Common myeloid progenitor, CD34-positive (primary cell): Measurements from ENCODE around the gene CPLANE2.

Experiments
- CTCF ChIA-PET: fragments of 350-600 bp; sonication (Branson Sonifier 250); formaldehyde crosslinking; loops from one replicate; lab custom pipeline; 2021; ENCODE audit warnings: antibody characterized with exemption; lab: Charles Lee
- POLR2A ChIA-PET: fragments of 350-600 bp; sonication (Branson Sonifier 250); formaldehyde crosslinking; loops from one replicate; lab custom pipeline; 2021; ENCODE audit warnings: antibody characterized with exemption; lab: Charles Lee
- DNase-seq, 3 donors: peaks; one replicate each; pipeline versions ENCODE4 v3.0.0 to v3.0.0-alpha.2; 2013
- H3K27ac ChIP-seq, 2 experiments: 1 replicate in 1 of 2; 2 replicates in 1 of 2; pipeline ENCODE4 v1.7.0; 2013; ENCODE audit warnings: inconsistent platforms in 2 of 2, low read length in 2 of 2, mild to moderate bottlenecking in 2 of 2, low read depth in 1 of 2, moderate library complexity in 1 of 2; ENCODE audit not compliant: severe bottlenecking in 2 of 2, insufficient read depth in 1 of 2, poor library complexity in 1 of 2
- H3K27me3 ChIP-seq, 5 experiments: replicated peaks in 2 of 5; 1 replicate in 3 of 5; 2 replicates in 2 of 5; pipeline versions ENCODE4 v1.6.1 to v1.7.0; 2013; ENCODE audit warnings: low read length in 4 of 5, mild to moderate bottlenecking in 2 of 5, moderate library complexity in 2 of 5, inconsistent platforms in 1 of 5; ENCODE audit not compliant: insufficient read depth in 5 of 5, control insufficient read depth in 4 of 5
- H3K36me3 ChIP-seq, 4 experiments: 1 replicate in 2 of 4; 2 replicates in 2 of 4; pipeline versions ENCODE4 v1.6.1 to v1.7.0; 2013; ENCODE audit warnings: low read length in 3 of 4, control low read depth in 1 of 4, mild to moderate bottlenecking in 1 of 4; ENCODE audit not compliant: control insufficient read depth in 4 of 4, insufficient read depth in 4 of 4
- H3K4me1 ChIP-seq, 4 experiments: 1 replicate in 3 of 4; 2 replicates in 1 of 4; pipeline versions ENCODE4 v1.6.1 to v1.7.1; 2013; ENCODE audit warnings: low read length in 3 of 4, mild to moderate bottlenecking in 3 of 4, control low read depth in 1 of 4, inconsistent platforms in 1 of 4, moderate library complexity in 1 of 4; ENCODE audit not compliant: control insufficient read depth in 4 of 4, insufficient read depth in 4 of 4; ENCODE audit errors: control extremely low read depth in 1 of 4
- H3K4me3 ChIP-seq, 7 experiments: 1 replicate in 4 of 7; 2 replicates in 3 of 7; pipeline versions ENCODE4 v1.5.1 to v1.7.0; 2013; ENCODE audit warnings: mild to moderate bottlenecking in 7 of 7, low read length in 6 of 7, moderate library complexity in 6 of 7, inconsistent platforms in 2 of 7, low read depth in 2 of 7, control low read depth in 1 of 7; ENCODE audit not compliant: insufficient read depth in 4 of 7, control insufficient read depth in 1 of 7; ENCODE audit errors: extremely low read depth in 1 of 7
- H3K9me3 ChIP-seq, 5 experiments: 1 replicate in 4 of 5; 2 replicates in 1 of 5; pipeline versions ENCODE4 v1.6.1 to v1.7.1; 2013; ENCODE audit warnings: low read length in 4 of 5, mild to moderate bottlenecking in 2 of 5, inconsistent platforms in 1 of 5, low read depth in 1 of 5, moderate library complexity in 1 of 5; ENCODE audit not compliant: control insufficient read depth in 4 of 5, insufficient read depth in 2 of 5; ENCODE audit errors: control extremely low read depth in 1 of 5
- WGBS: methylation state at CpG from one replicate; pipeline ENCODE4 v1.1.5; 2013; ENCODE audit not compliant: insufficient coverage; 5-methylcytosine and 5-hydroxymethylcytosine counted together

CPLANE2 gene

GRCh38 chr1:16186655-16187235, 50.2 kb downstream of the CPLANE2 start:
- Histone ChIP-seq H3K27ac (no peak overlapping the region), H3K4me3 (no peak overlapping the region), H3K36me3 (no peaks in the 10 kb centered on the region), H3K9me3 (no peaks in the 10 kb centered on the region), H3K4me1 (peaks cover 0 to 1% (median 0%) of the 10 kb centered on the region in 4 experiments), H3K27me3 (peaks cover 0 to 6% (median 0%) of the 10 kb centered on the region in 5 experiments)
- POLR2A ChIA-PET, result interaction anchor here (1.2 kb wide), 1 partner anchor 107 kb away, joined by 6 read pairs; no protein-coding TSS in a partner anchor
- DNase-seq, result no peak
- WGBS, result 93% methylated on average over 6 of the region's 9 CpGs
- CTCF ChIA-PET, result interaction anchor here (0.7 to 14.0 kb wide), 16 partner anchors 12 to 180 kb away, joined by 3 to 356 read pairs (median 4); partner anchors contain the start of gene FAM131C

- whole genome bisulfite sequencing, result 100% methylated on average over 7 of the region's 10 CpGs
- no peak overlapping the region for H3K27ac ChIP-seq
- POLR2A ChIA-PET, result no interaction called here
These were observed 52.3 kb downstream of the CPLANE2 start for GRCh38 chr1:16184557-16185303.

GRCh38 chr1:16183765-16184556, 53.0 kb downstream of the CPLANE2 start:
- no peak overlapping the region for H3K4me3 ChIP-seq
- POLR2A ChIA-PET, result no interaction called here

More at GRCh38 chr1:16184557-16185303, 52.3 kb downstream of the CPLANE2 start:
- Histone ChIP-seq H3K9me3 (no peaks in the 10 kb centered on the region), H3K4me1 (peaks cover 0 to 1% (median 0%) of the 10 kb centered on the region in 4 experiments), H3K4me3 (no peak overlapping the region), H3K36me3 (no peaks in the 10 kb centered on the region), H3K27me3 (peaks cover 0 to 3% (median 0%) of the 10 kb centered on the region in 5 experiments)
- CTCF ChIA-PET, result interaction anchor here (2.8 to 14.0 kb wide), 2 partner anchors 30 to 107 kb away, joined by 9 to 356 read pairs; partner anchors contain the start of gene FAM131C
- DNase-seq, result no peak

GRCh38 chr1:16183179-16183578, 53.8 kb downstream of the CPLANE2 start:
- 92% methylated on average over 6 of the region's 13 CpGs for WGBS
- Histone ChIP-seq H3K27ac (no peak overlapping the region), H3K4me1 (peaks cover 0 to 1% (median 0%) of the 10 kb centered on the region in 4 experiments), H3K36me3 (no peaks in the 10 kb centered on the region), H3K27me3 (no peaks in the 10 kb centered on the region), H3K4me3 (no peak overlapping the region), H3K9me3 (no peaks in the 10 kb centered on the region)
- no peak for DNase-seq
- CTCF ChIA-PET, result interaction anchor here (1.5 to 14.0 kb wide), 2 partner anchors 61 to 105 kb away, joined by 3 to 356 read pairs; partner anchors contain the start of gene FAM131C
- POLR2A ChIA-PET, result interaction anchor here (1.2 kb wide), 1 partner anchor 18 kb away, joined by 3 read pairs; no protein-coding TSS in a partner anchor

More at GRCh38 chr1:16183765-16184556, 53.0 kb downstream of the CPLANE2 start:
- CTCF ChIA-PET, result interaction anchor here (1.5 to 14.0 kb wide), 2 partner anchors 61 to 106 kb away, joined by 3 to 356 read pairs; partner anchors contain the start of gene FAM131C
- H3K27me3 ChIP-seq, result peaks cover 0 to under 1% (median 0%) of the 10 kb centered on the region in 5 experiments
- H3K4me1 ChIP-seq, result peaks cover 0 to 1% (median 0%) of the 10 kb centered on the region in 4 experiments
- no peak for DNase-seq
- H3K27ac ChIP-seq, result no peak overlapping the region
- no peaks in the 10 kb centered on the region for H3K9me3 ChIP-seq
- H3K36me3 ChIP-seq, result no peaks in the 10 kb centered on the region
- WGBS, result 92% methylated on average over 15 of the region's 19 CpGs

GRCh38 chr1:16181887-16182719, 54.9 kb downstream of the CPLANE2 start:
- Histone ChIP-seq H3K9me3 (no peaks in the 10 kb centered on the region), H3K36me3 (no peaks in the 10 kb centered on the region), H3K27ac (no peak overlapping the region), H3K27me3 (no peaks in the 10 kb centered on the region), H3K4me1 (peaks cover 0 to 4% (median 0%) of the 10 kb centered on the region in 4 experiments), H3K4me3 (no peak overlapping the region)
- CTCF ChIA-PET, result interaction anchor here (0.6 to 14.0 kb wide), 4 partner anchors 43 to 1394 kb away, joined by 3 to 356 read pairs (median 4); partner anchors contain the start of gene FAM131C
- no peak for DNase-seq
- 76% methylated on average over 12 of the region's 18 CpGs for WGBS
- POLR2A ChIA-PET, result interaction anchor here (1.2 kb wide), 1 partner anchor 17 kb away, joined by 3 read pairs; no protein-coding TSS in a partner anchor
